Prostate gland (tissue), 2 donors: ENCODE measurements around the gene MVB12B. TPM values are rescaled to one million over a fixed set of nuclear protein-coding genes. Genes with fewer than 3 reads are reported as not detected.

Experiments used
- DNase-seq: peaks from one replicate; pipeline ENCODE4 v3.0.0-alpha.2; 2019; ENCODE audit warnings: low spot score
- H3K27ac ChIP-seq, 2 donors: fragments of 200-600 bp; sonication (generic); 2 replicates each; pipeline ENCODE4 v1.5.1; 2017 to 2019
- H3K27me3 ChIP-seq: fragments of 200-600 bp; sonication (generic); replicated peaks from 2 replicates; pipeline ENCODE4 v1.5.1; 2019; ENCODE audit not compliant: insufficient read depth
- H3K36me3 ChIP-seq, 2 donors: fragments of 200-600 bp; sonication (generic); 1 replicate in 1 of 2; 2 replicates in 1 of 2; pipeline versions ENCODE4 v1.5.1 to v1.8.1; 2017 to 2019
- H3K4me1 ChIP-seq: fragments of 200-600 bp; sonication (generic); replicated peaks from 2 replicates; pipeline ENCODE4 v1.5.1; 2019
- H3K4me3 ChIP-seq, 2 donors: fragments of 200-600 bp; sonication (generic); 2 replicates each; pipeline ENCODE4 v1.5.1; 2017 to 2019
- H3K9me3 ChIP-seq: fragments of 200-600 bp; sonication (generic); 2 replicates; pipeline ENCODE4 v1.5.1; 2017
- POLR2A ChIP-seq: fragments of 450-650 bp; IDR thresholded peaks from one replicate; pipeline ENCODE4 v1.6.1; 2016; ENCODE audit warnings: antibody characterized with exemption, mild to moderate bottlenecking
- POLR2AphosphoS5 ChIP-seq: sonication (generic); formaldehyde crosslinking; IDR thresholded peaks from one replicate; pipeline ENCODE4 v1.6.1; 2017; ENCODE audit warnings: antibody characterized with exemption
- WGBS: methylation state at CpG from one replicate; pipeline ENCODE4 v1.1.5; 2018; 5-methylcytosine and 5-hydroxymethylcytosine counted together
- intact Hi-C: fragments of 100-400 bp; cut with DNase I; formaldehyde crosslinking; loops from one replicate; pipeline ENCODE4 v1.14.2; 2022
- total RNA-seq, 2 donors: library from RNA; depleted of rRNA; stranded (reverse); fragments of >200 nt; gene quantifications; one replicate each; pipeline ENCODE4 v1.1.0, GENCODE V29; 2016
- TF ChIP-seq, protein P1 (sequence below), 4 experiments: fragments of 200-600 bp in 2 of 4; fragments of 450-650 bp in 2 of 4; sonication (generic) in 2 of 4; IDR thresholded peaks; 1 replicate in 3 of 4; 2 replicates in 1 of 4; pipeline ENCODE4 v1.5.1; 2016 to 2019; ENCODE audit warnings: antibody characterized with exemption in 4 of 4, mild to moderate bottlenecking in 2 of 4, moderate library complexity in 2 of 4

The MVB12B gene
- total RNA-seq, 2 donors from 2014 or later, result 17.3 to 28.4 TPM

DNA sequence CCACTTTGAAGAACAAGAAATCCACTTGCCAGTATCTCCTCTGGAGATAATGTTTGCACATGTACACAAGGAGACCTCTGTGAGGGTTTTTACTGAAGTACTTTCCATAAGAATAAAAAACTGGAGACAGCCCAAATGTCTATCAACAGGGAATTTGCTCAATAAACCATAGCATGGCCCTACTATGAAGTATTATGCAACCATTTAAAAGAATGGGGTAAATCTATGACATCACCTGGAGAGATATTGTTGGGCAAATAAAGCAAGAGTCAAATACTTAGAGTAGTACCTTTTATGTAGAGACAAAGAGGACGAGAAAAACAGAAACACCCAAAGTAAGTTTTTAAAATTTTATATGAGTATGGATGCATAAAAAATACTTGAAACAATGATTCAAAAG is 23.9 kb upstream of the MVB12B start:
- no peak for TF ChIP-seq POLR2A
- TF ChIP-seq, protein P1, sequence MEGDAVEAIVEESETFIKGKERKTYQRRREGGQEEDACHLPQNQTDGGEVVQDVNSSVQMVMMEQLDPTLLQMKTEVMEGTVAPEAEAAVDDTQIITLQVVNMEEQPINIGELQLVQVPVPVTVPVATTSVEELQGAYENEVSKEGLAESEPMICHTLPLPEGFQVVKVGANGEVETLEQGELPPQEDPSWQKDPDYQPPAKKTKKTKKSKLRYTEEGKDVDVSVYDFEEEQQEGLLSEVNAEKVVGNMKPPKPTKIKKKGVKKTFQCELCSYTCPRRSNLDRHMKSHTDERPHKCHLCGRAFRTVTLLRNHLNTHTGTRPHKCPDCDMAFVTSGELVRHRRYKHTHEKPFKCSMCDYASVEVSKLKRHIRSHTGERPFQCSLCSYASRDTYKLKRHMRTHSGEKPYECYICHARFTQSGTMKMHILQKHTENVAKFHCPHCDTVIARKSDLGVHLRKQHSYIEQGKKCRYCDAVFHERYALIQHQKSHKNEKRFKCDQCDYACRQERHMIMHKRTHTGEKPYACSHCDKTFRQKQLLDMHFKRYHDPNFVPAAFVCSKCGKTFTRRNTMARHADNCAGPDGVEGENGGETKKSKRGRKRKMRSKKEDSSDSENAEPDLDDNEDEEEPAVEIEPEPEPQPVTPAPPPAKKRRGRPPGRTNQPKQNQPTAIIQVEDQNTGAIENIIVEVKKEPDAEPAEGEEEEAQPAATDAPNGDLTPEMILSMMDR (IDR thresholded peaks at IDR 0.05), result no peak
- TF ChIP-seq POLR2AphosphoS5, result no peak
- intact Hi-C loops, result loop anchor here (5.0 kb wide), 1 partner anchor 95 kb away; no protein-coding TSS in a partner anchor
- no peaks in the 10 kb centered on the region for H3K36me3 ChIP-seq
- H3K27me3 ChIP-seq, result no peaks in the 10 kb centered on the region
- H3K4me3 ChIP-seq, result no peak overlapping the region
- no peak overlapping the region for H3K27ac ChIP-seq
- no peak for DNase-seq
- H3K9me3 ChIP-seq, result no peaks in the 10 kb centered on the region
- no peaks in the 10 kb centered on the region for H3K4me1 ChIP-seq
- 88% methylated on average over 1 of the region's 1 CpG for WGBS

DNA sequence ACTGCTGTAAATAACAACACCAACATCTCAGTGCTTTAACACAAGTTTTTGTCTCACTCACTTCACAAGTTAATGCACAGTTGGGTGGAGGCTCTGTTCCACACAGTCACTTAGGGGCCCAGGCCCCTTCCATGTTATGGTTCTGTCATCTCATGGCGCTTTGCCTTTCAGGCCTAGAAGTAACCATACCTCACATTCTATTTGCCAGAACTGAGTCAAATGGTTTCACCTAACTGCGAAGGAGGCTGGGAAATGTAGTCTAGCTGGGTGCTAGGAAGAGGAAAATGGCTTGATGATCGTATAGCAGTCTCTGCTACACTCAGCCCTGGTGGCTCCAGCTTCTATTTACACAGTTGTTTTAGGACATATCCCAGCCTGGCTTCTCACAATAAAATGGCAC is 23.1 kb upstream of the MVB12B start:
- DNase-seq, result no peak
- Histone ChIP-seq H3K4me3 (no peak overlapping the region), H3K9me3 (no peaks in the 10 kb centered on the region), H3K27ac (no peak overlapping the region), H3K4me1 (no peaks in the 10 kb centered on the region), H3K36me3 (no peaks in the 10 kb centered on the region), H3K27me3 (no peaks in the 10 kb centered on the region)
- intact Hi-C loops, result loop anchor here (5.0 kb wide), 1 partner anchor 94 kb away; no protein-coding TSS in a partner anchor
- WGBS, result 95% methylated on average over 3 of the region's 3 CpGs
- TF ChIP-seq POLR2A, result no peak
- TF ChIP-seq POLR2AphosphoS5, result no peak
- TF ChIP-seq, protein P1 (IDR thresholded peaks at IDR 0.05), result no peak

DNA sequence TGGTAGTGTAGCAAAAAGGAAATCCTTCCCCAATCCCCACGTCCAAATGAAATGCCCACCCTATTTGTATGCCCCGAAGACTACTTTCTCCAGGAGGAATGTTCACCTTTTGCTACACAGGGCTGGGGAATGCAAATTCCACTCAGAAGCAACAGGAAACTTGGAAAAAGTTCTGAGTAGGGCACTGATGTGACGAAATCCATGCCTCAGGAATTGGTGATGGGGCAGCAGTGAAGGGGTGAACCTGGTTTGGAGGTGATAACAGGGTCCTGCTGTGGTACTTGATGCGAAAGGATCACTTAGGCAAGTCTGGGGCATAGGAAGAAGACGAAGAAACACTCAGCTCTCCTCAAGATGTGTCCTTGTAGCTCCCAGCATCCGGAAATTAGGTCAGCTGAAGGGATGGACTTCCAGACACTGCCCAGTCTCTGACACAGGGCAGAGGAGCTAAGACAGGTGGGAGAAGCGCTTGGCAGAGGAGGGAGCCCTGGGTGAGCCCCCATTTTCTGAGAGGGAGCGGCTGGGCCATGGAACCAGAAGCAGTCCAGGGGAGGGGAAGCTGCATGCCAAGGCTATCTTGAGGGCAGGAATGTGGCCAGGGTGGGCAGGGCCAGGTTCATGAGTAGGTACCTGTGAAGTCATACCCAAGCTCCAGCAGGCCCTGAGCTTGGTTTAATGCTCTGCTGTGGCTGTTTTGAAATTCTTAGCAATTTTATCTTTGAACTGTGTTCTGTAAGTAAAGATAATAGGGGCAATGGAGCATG is 22.2 kb upstream of the MVB12B start:
- Histone ChIP-seq H3K4me3 (no peak overlapping the region), H3K27ac (no peak overlapping the region), H3K4me1 (no peaks in the 10 kb centered on the region), H3K9me3 (no peaks in the 10 kb centered on the region), H3K36me3 (no peaks in the 10 kb centered on the region), H3K27me3 (no peaks in the 10 kb centered on the region)
- TF ChIP-seq POLR2A (no peak), POLR2AphosphoS5 (no peak)
- TF ChIP-seq, protein P1 (IDR thresholded peaks at IDR 0.05), result no peak
- WGBS, result 90% methylated on average over 8 of the region's 8 CpGs
- no peak for DNase-seq
- intact Hi-C loops, result loop anchor here (5.0 kb wide), 1 partner anchor 93 kb away; no protein-coding TSS in a partner anchor

DNA sequence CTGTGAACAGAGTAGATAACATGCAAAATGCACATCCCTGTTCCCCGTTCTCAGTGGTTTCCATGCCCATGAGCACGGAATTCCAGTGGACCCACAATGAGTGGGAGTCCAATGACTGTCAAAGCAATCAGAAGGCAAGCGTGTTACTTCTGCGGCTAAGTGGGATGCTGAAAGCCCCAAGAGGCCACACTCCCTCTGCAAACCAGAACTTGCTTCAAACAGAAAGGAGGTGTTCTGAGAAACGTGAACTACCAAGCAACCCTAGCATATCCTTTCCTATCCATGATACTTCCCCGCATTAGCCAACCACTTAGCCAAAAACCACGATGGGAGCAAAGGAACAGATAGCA is 21.7 kb upstream of the MVB12B start:
- Histone ChIP-seq H3K4me3 (no peak overlapping the region), H3K27me3 (no peaks in the 10 kb centered on the region), H3K4me1 (no peaks in the 10 kb centered on the region), H3K27ac (no peak overlapping the region), H3K36me3 (no peaks in the 10 kb centered on the region), H3K9me3 (no peaks in the 10 kb centered on the region)
- 84% methylated on average over 7 of the region's 7 CpGs for WGBS
- DNase-seq, result no peak
- intact Hi-C loops, result loop anchor here (5.0 kb wide), 1 partner anchor 92 kb away; no protein-coding TSS in a partner anchor
- no peak for TF ChIP-seq POLR2A
- TF ChIP-seq, protein P1 (IDR thresholded peaks at IDR 0.05), result no peak

DNA sequence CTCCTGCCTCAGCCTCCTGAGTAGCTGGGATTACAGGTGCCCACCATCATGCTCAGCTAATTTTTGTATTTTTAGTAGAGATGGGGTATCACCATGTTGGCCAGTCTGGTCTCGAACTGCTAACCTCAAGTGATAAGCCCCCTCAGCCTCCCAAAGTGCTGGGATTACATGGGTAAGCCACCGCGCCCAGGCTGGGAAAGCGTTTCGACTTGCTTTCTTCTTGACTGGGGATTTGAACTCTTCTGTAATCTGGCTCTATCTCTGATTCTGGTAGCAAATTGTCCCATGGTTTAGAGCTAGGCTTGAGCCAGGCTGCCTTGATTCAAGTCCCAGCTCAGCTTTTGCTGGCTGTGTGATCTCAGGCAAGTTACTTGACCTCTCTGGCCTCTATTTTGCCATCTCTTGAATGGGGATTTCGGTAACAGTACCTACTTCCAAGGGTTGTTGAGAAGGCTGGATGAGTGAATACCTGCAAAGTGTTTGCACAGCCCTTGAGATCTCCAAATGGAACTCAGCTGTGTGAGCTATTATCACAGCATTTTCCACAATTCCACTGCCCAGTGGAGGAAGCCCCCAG is 20.5 kb upstream of the MVB12B start:
- DNase-seq, result no peak
- WGBS, result over 99% methylated on average over 6 of the region's 6 CpGs
- TF ChIP-seq, protein P1 (IDR thresholded peaks at IDR 0.05), result no peak
- TF ChIP-seq POLR2A, result no peak
- no peak for TF ChIP-seq POLR2AphosphoS5
- H3K4me3 ChIP-seq, result no peak overlapping the region
- H3K9me3 ChIP-seq, result no peaks in the 10 kb centered on the region
- intact Hi-C loops, result no loop called here
- no peaks in the 10 kb centered on the region for H3K27me3 ChIP-seq
- no peaks in the 10 kb centered on the region for H3K4me1 ChIP-seq
- no peak overlapping the region for H3K27ac ChIP-seq
- H3K36me3 ChIP-seq, result no peaks in the 10 kb centered on the region
